GM18498 (cell line): ENCODE results near the gene RSPO1.
"Not testable (repeated sequence)": the region's sequence is repeated elsewhere in the genome, so short reads cannot be mapped to it uniquely, and the experiment has no call there.

Source experiments
- ATAC-seq: cut with Tn5 transposase; IDR thresholded peaks from one replicate; pipeline ENCODE4 v1.9.1; 2021; ENCODE audit warnings: mild to moderate bottlenecking, moderate library complexity; ENCODE audit not compliant: unreplicated experiment

Gene RSPO1, protein sequence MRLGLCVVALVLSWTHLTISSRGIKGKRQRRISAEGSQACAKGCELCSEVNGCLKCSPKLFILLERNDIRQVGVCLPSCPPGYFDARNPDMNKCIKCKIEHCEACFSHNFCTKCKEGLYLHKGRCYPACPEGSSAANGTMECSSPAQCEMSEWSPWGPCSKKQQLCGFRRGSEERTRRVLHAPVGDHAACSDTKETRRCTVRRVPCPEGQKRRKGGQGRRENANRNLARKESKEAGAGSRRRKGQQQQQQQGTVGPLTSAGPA

GRCh38 chr1:37634244-37634991 is at the start of gene RSPO1:
TSS of gene RSPO1 (minus strand) at chr1:37634892. CDS start at chr1:37629661, 5,231 bp downstream.
- no peak for ATAC-seq

GRCh38 chr1:37684182-37684581 is 49.5 kb upstream of the RSPO1 start:
- not testable (repeated sequence) for ATAC-seq

DNA sequence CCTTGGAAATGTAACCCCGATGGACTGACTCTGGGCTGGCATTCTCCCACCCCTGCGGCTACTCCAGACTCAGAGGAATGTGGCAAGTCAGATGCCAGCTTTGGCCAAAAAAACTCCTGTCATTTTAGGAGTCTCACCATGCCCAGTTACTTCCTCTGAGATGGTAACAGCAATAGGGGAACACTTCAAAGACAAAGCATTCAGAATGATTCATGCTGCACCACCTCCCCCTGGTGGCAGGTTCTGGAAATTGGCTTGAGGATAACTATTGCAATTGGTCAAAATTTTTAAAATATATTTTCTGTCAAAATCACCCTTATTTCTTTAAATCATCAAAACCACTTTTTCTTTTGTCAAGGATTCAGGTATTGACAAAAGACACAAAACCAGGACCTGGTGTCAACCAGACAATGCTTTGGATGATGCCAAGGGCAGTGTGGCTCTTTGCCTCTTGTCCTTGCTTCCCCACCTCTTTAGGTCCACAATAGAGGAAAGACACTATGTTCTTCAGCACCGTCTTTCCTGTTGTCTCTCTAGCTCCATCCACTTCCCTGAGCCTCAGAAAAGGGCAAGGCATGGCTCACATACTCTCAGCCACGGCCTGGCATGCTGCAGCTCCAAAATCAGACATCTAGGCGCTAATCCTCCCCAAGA is 47.8 kb upstream of the RSPO1 start:
- peak; percentile 75 for ATAC-seq

GRCh38 chr1:37680933-37681332 is 46.2 kb upstream of the RSPO1 start:
- ATAC-seq: no peak

DNA sequence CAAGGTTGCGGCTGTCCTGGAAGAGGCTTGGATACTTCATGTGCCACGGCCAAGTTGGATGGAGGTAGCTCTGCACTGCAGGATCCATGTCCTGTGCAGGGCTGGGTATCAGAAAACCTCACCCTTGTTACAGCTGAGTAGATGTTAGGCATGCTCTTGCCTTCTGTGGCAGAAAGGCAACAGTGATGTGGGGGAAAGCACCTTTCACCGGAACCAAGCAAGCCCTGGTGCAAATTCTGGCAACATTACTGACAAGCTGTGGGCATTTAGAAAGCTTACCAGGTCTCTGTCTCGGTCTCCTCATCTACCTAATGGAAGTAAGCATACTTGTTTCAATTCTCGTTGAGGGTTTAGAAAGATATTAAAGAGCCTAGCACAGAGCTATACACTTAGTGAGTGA is 43.1 kb upstream of the RSPO1 start:
- no peak for ATAC-seq

- no peak for ATAC-seq
These were observed 42.4 kb upstream of the RSPO1 start for GRCh38 chr1:37677143-37677439.

DNA sequence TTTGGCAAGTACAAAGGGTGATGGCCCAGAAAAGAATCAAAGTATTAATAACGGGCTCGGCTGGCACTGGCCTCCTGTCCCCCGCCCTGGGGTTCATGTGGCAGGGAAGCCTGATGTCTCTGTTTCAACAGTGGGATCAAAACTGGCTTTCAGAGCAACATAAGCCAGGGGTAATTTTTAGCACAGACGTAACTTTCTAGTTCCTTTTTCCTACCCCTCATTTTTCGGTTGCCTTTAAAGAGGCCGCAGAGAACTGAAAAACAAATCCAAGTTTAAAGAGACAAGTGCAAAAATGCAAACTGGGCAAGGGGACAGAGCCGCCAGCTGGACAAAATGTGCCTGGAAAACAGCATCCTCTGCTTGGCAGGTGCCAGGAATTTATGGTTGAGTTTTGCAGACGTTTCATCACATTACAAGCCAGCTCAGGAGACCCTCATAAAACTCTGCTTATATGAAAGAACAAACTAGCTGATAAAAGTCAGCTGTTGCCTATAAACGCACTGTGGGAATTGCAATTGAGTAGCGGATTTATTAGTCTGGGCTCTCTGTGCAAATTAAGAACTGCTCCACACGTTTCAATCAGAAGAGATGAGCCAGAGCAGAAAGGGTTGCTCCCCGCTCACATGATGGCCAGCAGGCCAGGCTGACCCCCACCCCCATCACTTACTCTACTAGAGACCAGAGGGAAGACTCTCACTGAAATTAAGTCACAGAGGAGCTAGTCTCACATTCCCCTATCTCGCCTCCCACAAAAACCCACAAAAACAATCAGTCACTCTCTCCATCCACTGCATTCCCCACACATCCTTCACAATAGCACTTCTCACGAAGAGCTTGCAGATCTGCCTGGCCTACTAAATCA is 41.8 kb upstream of the RSPO1 start:
- ATAC-seq: peak; percentile 66

GRCh38 chr1:37673920-37674319 is 39.2 kb upstream of the RSPO1 start:
- ATAC-seq: no peak

GRCh38 chr1:37672136-37672870 is 37.6 kb upstream of the RSPO1 start:
- no peak for ATAC-seq

- no peak for ATAC-seq
These were observed 36.6 kb upstream of the RSPO1 start for GRCh38 chr1:37671261-37671660.

GRCh38 chr1:37670133-37670532 is 35.4 kb upstream of the RSPO1 start:
- no peak for ATAC-seq

- no peak for ATAC-seq
These were observed 32.5 kb upstream of the RSPO1 start for GRCh38 chr1:37667023-37667671.

- no peak for ATAC-seq
These were observed 31.7 kb upstream of the RSPO1 start for GRCh38 chr1:37666241-37666867.

- no peak for ATAC-seq
These were observed 28.8 kb upstream of the RSPO1 start for GRCh38 chr1:37663426-37664000.

- ATAC-seq: no peak
These were observed 27.5 kb upstream of the RSPO1 start for GRCh38 chr1:37662031-37662755.

- no peak for ATAC-seq
These were observed 26.7 kb upstream of the RSPO1 start for GRCh38 chr1:37661401-37661800.

DNA sequence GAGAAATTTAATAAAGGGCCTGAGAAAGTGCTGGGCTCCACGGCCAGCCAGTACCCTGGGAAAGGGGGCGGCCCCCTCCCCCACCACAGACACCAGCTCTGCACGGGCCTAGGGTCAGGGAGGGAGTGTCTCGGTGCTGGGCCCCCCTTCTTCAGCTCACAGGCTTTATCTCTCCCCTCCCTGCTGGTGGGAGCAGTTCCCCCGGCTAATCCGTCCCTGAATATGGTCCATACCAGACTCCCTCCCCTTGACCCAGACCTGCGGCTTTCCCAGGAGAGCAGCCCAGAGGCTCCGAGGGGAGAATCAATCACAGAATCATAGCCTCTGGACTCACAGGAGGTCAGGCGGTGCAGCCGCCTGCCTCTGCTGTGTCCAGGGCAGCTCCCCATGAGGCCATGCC is 26.0 kb upstream of the RSPO1 start:
- no peak for ATAC-seq

- no peak for ATAC-seq
These were observed 23.8 kb upstream of the RSPO1 start for GRCh38 chr1:37658486-37658885.
